ENCODE results near the gene UGT1A4. TPM values are rescaled to one million over a fixed set of nuclear protein-coding genes. Genes with fewer than 3 reads are reported as not detected.

The UGT1A4 gene
- polyA plus RNA-seq, 3 donors, result not detected

DNA sequence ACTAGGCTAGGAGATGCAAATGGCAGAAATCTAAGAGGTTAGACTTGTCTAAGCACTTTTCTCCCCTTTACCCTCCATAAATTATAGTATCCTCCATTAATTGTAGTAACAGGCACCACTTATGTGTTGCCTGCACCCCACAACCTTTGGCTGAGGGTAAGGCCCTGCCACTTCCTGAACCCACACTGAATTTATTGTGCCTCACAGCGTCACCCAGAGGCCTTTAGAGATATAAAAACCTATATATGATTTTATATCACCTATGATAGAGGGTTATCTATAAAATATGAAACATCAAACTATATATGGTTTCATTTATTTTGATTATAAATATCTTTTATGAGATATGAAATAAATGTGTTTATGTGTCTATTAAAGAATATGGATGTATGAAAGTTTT is 44.2 kb upstream of the UGT1A4 start:
- H3K27ac Mint-ChIP-seq, result no peak overlapping the region
- H3K4me1 Mint-ChIP-seq, result no peaks in the 10 kb centered on the region
- Histone ChIP-seq H2AFZ (ENCODE audit: insufficient read depth, low read depth, low read length, poor library complexity, severe bottlenecking) (no peak overlapping the region), H3K4me1 (ENCODE audit: control insufficient read depth in 1 of 2, insufficient read depth in 2 of 2, low read length in 2 of 2) (no peaks in the 10 kb centered on the region), H3K9me3 (replicated peaks in 1 of 2; ENCODE audit: control insufficient read depth in 1 of 2, insufficient read depth in 1 of 2, low read length in 2 of 2) (no peaks in the 10 kb centered on the region), H3K9ac (ENCODE audit: insufficient read depth, low read length, poor library complexity, severe bottlenecking) (no peak overlapping the region), H3K4me3 (replicated peaks in 1 of 3; ENCODE audit: low read depth in 2 of 3, low read length in 3 of 3) (no peak overlapping the region), H3K4me2 (replicated peaks; ENCODE audit: extremely low read depth, low read length, poor library complexity, severe bottlenecking) (no peak overlapping the region), H3K27me3 (ENCODE audit: control insufficient read depth in 2 of 2, insufficient read depth in 2 of 2, low read length in 2 of 2) (no peaks in the 10 kb centered on the region), H3K27ac (ENCODE audit: low read depth in 1 of 2, low read length in 2 of 2) (no peak overlapping the region), H3K79me2 (ENCODE audit: insufficient read depth, low read length) (no peaks in the 10 kb centered on the region), H4K20me1 (ENCODE audit: insufficient read depth, low read length) (no peaks in the 10 kb centered on the region), H3K36me3 (replicated peaks in 1 of 2; ENCODE audit: control insufficient read depth in 1 of 2, insufficient read depth in 2 of 2, low read length in 2 of 2) (no peaks in the 10 kb centered on the region)
- TF ChIP-seq, protein P1, sequence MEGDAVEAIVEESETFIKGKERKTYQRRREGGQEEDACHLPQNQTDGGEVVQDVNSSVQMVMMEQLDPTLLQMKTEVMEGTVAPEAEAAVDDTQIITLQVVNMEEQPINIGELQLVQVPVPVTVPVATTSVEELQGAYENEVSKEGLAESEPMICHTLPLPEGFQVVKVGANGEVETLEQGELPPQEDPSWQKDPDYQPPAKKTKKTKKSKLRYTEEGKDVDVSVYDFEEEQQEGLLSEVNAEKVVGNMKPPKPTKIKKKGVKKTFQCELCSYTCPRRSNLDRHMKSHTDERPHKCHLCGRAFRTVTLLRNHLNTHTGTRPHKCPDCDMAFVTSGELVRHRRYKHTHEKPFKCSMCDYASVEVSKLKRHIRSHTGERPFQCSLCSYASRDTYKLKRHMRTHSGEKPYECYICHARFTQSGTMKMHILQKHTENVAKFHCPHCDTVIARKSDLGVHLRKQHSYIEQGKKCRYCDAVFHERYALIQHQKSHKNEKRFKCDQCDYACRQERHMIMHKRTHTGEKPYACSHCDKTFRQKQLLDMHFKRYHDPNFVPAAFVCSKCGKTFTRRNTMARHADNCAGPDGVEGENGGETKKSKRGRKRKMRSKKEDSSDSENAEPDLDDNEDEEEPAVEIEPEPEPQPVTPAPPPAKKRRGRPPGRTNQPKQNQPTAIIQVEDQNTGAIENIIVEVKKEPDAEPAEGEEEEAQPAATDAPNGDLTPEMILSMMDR (IDR thresholded peaks at IDR 0.05), result no peak
- no CpG with 5 or more reads among the region's 1 CpG for WGBS (ENCODE audit: insufficient coverage)
- intact Hi-C loops (cut with micrococcal nuclease), result no loop called here
- DNase-seq, result no peak
- H3K27me3 Mint-ChIP-seq (ENCODE audit: low read depth in 3 of 3), result no peaks in the 10 kb centered on the region
- no peaks in the 10 kb centered on the region for H3K36me3 Mint-ChIP-seq
- peaks cover 0 to 2% (median 0%) of the 10 kb centered on the region in 7 donors for H3K9me3 Mint-ChIP-seq
- no peak overlapping the region for H3K4me3 Mint-ChIP-seq

DNA sequence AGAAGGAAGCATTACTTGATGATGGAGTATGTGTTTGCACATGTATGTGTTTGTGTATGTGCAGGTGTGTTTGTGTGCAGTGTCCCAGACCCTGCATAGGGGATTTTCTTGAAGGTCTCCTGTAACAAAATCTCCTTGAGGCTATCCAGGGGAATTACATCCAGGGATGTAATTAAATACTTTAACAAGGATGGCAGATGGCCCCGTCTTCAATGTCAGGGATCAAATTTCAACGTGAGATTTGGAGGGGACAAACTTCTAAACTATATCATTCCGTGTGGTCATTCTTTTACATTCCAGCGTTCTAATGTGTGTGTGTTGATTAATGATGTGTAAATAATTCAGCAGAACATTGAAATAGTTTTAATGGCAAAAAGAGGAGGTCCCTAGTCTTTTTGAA is 43.5 kb upstream of the UGT1A4 start:
- intact Hi-C loops (cut with micrococcal nuclease), result no loop called here
- H3K4me3 Mint-ChIP-seq, result no peak overlapping the region
- H3K4me1 Mint-ChIP-seq, result no peaks in the 10 kb centered on the region

More for the DNA sequence above, 43.5 kb upstream of the UGT1A4 start:
- Mint-ChIP-seq H3K27ac (no peak overlapping the region), H3K9me3 (peaks cover 0 to 2% (median 0%) of the 10 kb centered on the region in 7 donors), H3K36me3 (no peaks in the 10 kb centered on the region), H3K27me3 (ENCODE audit: low read depth in 3 of 3) (no peaks in the 10 kb centered on the region)
- no peak overlapping the region for H2AFZ ChIP-seq (ENCODE audit: insufficient read depth, low read depth, low read length, poor library complexity, severe bottlenecking)
- no peak overlapping the region for H3K4me3 ChIP-seq (replicated peaks in 1 of 3; ENCODE audit: low read depth in 2 of 3, low read length in 3 of 3)
- no peaks in the 10 kb centered on the region for H3K36me3 ChIP-seq (replicated peaks in 1 of 2; ENCODE audit: control insufficient read depth in 1 of 2, insufficient read depth in 2 of 2, low read length in 2 of 2)
- H4K20me1 ChIP-seq (ENCODE audit: insufficient read depth, low read length), result no peaks in the 10 kb centered on the region
- no peaks in the 10 kb centered on the region for H3K79me2 ChIP-seq (ENCODE audit: insufficient read depth, low read length)
- no peaks in the 10 kb centered on the region for H3K9me3 ChIP-seq (replicated peaks in 1 of 2; ENCODE audit: control insufficient read depth in 1 of 2, insufficient read depth in 1 of 2, low read length in 2 of 2)
- H3K9ac ChIP-seq (ENCODE audit: insufficient read depth, low read length, poor library complexity, severe bottlenecking), result no peak overlapping the region
- no peak overlapping the region for H3K27ac ChIP-seq (ENCODE audit: low read depth in 1 of 2, low read length in 2 of 2)
- no peak for DNase-seq
- TF ChIP-seq, protein P1 (IDR thresholded peaks at IDR 0.05), result no peak
- no peaks in the 10 kb centered on the region for H3K27me3 ChIP-seq (ENCODE audit: control insufficient read depth in 2 of 2, insufficient read depth in 2 of 2, low read length in 2 of 2)
- no CpG with 5 or more reads among the region's 4 CpGs for WGBS (ENCODE audit: insufficient coverage)
- H3K4me1 ChIP-seq (ENCODE audit: control insufficient read depth in 1 of 2, insufficient read depth in 2 of 2, low read length in 2 of 2), result no peaks in the 10 kb centered on the region
- no peak overlapping the region for H3K4me2 ChIP-seq (replicated peaks; ENCODE audit: extremely low read depth, low read length, poor library complexity, severe bottlenecking)

Measured in CD14-positive monocyte (primary cell).